ENCODE data around the gene CYP19A1. TPM values are rescaled to one million over a fixed set of nuclear protein-coding genes. Genes with fewer than 3 reads are reported as not detected.

The CYP19A1 gene
- total and polyA plus RNA-seq, 2 donors (not counting 1 experiment from before 2014, with no cell fraction given): not detected

GRCh38 chr15:51348688-51349087 lies 10.3 kb upstream of the CYP19A1 start:
- no peak overlapping the region for H3K4me2 ChIP-seq (replicated peaks; ENCODE audit: low read depth, low read length, poor library complexity, severe bottlenecking)

DNA sequence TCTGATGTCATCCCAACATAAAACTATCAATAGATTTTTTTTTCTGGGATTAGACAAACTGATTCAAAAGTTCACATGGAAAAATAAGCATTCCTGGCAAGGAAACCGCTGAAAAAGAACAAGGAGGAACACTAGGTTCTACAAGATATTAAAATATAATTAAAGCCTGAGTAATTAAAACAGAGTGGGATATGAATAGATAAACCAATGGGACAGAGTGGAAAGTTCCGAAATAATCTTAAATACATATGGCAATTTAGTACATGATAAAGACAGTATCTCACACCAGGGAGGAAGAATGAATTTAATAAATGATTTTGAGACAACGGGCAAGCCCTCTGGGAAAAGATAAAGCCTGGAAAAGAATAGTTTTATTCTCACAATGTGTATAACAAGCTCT lies 7.7 kb upstream of the CYP19A1 start:
- H3K4me3 ChIP-seq (ENCODE audit: control extremely low read depth in 1 of 5, extremely low read depth in 1 of 5, insufficient read depth in 1 of 5, low read depth in 2 of 5, low read length in 4 of 5): no peak overlapping the region
- ChIA-PET CTCF (no interaction called here), POLR2A (no interaction called here)
- no CpG with 5 or more reads among the region's 3 CpGs for WGBS (ENCODE audit: insufficient coverage)
- DNase-seq (no peak), ATAC-seq (ENCODE audit: low read depth) (no peak)
- TF ChIP-seq EZH2 (IDR thresholded peaks at IDR 0.05; ENCODE audit: borderline replicate concordance, insufficient read depth, low read depth, low read length, poor library complexity, severe bottlenecking): no peak
- no peak for TF ChIP-seq CTCF (IDR thresholded peaks at IDR 0.05)
- Mint-ChIP-seq H3K27me3 (peaks cover 22% of the 10 kb centered on the region), H3K4me1 (peaks cover 4% of the 10 kb centered on the region), H3K9me3 (ENCODE audit: insufficient read depth) (no peaks in the 10 kb centered on the region), H3K4me3 (no peak overlapping the region), H3K27ac (no peak overlapping the region)
- H3K27me3 ChIP-seq (replicated peaks in 1 of 4; ENCODE audit: control extremely low read depth in 1 of 4, control insufficient read depth in 3 of 4, insufficient read depth in 4 of 4, low read length in 3 of 4): peaks cover 0 to 13% (median 7%) of the 10 kb centered on the region in 4 experiments
- peaks cover 7 to 9% of the 10 kb centered on the region in 2 donors for H3K4me1 ChIP-seq (ENCODE audit: control insufficient read depth in 2 of 2, insufficient read depth in 2 of 2, low read length in 2 of 2)
- no peaks in the 10 kb centered on the region for H3K79me2 ChIP-seq (ENCODE audit: control insufficient read depth, insufficient read depth, low read length)
- no peak overlapping the region for H3K4me2 ChIP-seq (replicated peaks; ENCODE audit: low read depth, low read length, poor library complexity, severe bottlenecking)
- H3K27ac ChIP-seq (ENCODE audit: low read length in 2 of 2): no peak overlapping the region
- intact Hi-C loops (cut with micrococcal nuclease): no loop called here
- peaks cover 0 to 6% (median 0%) of the 10 kb centered on the region in 3 donors for H3K9me3 ChIP-seq (ENCODE audit: control extremely low read depth in 1 of 3, control insufficient read depth in 2 of 3, insufficient read depth in 1 of 3, low read length in 2 of 3)
- H4K20me1 ChIP-seq (ENCODE audit: control insufficient read depth, insufficient read depth, low read length, poor library complexity, severe bottlenecking): no peaks in the 10 kb centered on the region
- H3K9ac ChIP-seq (ENCODE audit: low read length): no peak overlapping the region
- H2AFZ ChIP-seq (ENCODE audit: insufficient read depth, low read depth, low read length, poor library complexity, severe bottlenecking): no peak overlapping the region
- no peaks in the 10 kb centered on the region for H3K36me3 ChIP-seq (replicated peaks in 1 of 2; ENCODE audit: control extremely low read depth in 1 of 2, control insufficient read depth in 1 of 2, extremely low read depth in 1 of 2, insufficient read depth in 2 of 2, low read length in 1 of 2)

More at GRCh38 chr15:51348688-51349087, 10.3 kb upstream of the CYP19A1 start:
- Histone ChIP-seq H3K9me3 (ENCODE audit: control extremely low read depth in 1 of 3, control insufficient read depth in 2 of 3, insufficient read depth in 1 of 3, low read length in 2 of 3) (no peaks in the 10 kb centered on the region), H3K4me3 (ENCODE audit: control extremely low read depth in 1 of 5, extremely low read depth in 1 of 5, insufficient read depth in 1 of 5, low read depth in 2 of 5, low read length in 4 of 5) (no peak overlapping the region), H3K27me3 (replicated peaks in 1 of 4; ENCODE audit: control extremely low read depth in 1 of 4, control insufficient read depth in 3 of 4, insufficient read depth in 4 of 4, low read length in 3 of 4) (no peaks in the 10 kb centered on the region), H3K4me1 (ENCODE audit: control insufficient read depth in 2 of 2, insufficient read depth in 2 of 2, low read length in 2 of 2) (no peaks in the 10 kb centered on the region), H4K20me1 (ENCODE audit: control insufficient read depth, insufficient read depth, low read length, poor library complexity, severe bottlenecking) (no peaks in the 10 kb centered on the region), H3K9ac (ENCODE audit: low read length) (no peak overlapping the region), H3K79me2 (ENCODE audit: control insufficient read depth, insufficient read depth, low read length) (no peaks in the 10 kb centered on the region), H2AFZ (ENCODE audit: insufficient read depth, low read depth, low read length, poor library complexity, severe bottlenecking) (no peak overlapping the region), H3K27ac (ENCODE audit: low read length in 2 of 2) (no peak overlapping the region), H3K36me3 (replicated peaks in 1 of 2; ENCODE audit: control extremely low read depth in 1 of 2, control insufficient read depth in 1 of 2, extremely low read depth in 1 of 2, insufficient read depth in 2 of 2, low read length in 1 of 2) (no peaks in the 10 kb centered on the region)
- 63% methylated on average over 1 of the region's 5 CpGs for WGBS (ENCODE audit: insufficient coverage)
- Mint-ChIP-seq H3K27me3 (peaks cover 15% of the 10 kb centered on the region), H3K27ac (no peak overlapping the region), H3K4me3 (no peak overlapping the region), H3K4me1 (peaks cover 4% of the 10 kb centered on the region), H3K9me3 (ENCODE audit: insufficient read depth) (no peaks in the 10 kb centered on the region)
- ATAC-seq (ENCODE audit: low read depth): no peak
- intact Hi-C loops (cut with micrococcal nuclease): no loop called here
- CTCF ChIA-PET: no interaction called here
- POLR2A ChIA-PET: no interaction called here
- no peak for DNase-seq
- TF ChIP-seq EZH2 (IDR thresholded peaks at IDR 0.05; ENCODE audit: borderline replicate concordance, insufficient read depth, low read depth, low read length, poor library complexity, severe bottlenecking) (no peak), CTCF (IDR thresholded peaks at IDR 0.05) (no peak)
